SKM-1 treated with dmso at 0.1 percent for 144 hours (cell line): ENCODE data around the gene ABCC5.

Source experiments
- DNase-seq: peaks from one replicate; lab custom pipeline; 2025; ENCODE audit not compliant: unreplicated experiment; lab: John Stamatoyannopoulos, UW

The ABCC5 gene

GRCh38 chr3:183981990-183982644 is 35.6 kb downstream of the ABCC5 start:
- no peak for DNase-seq

GRCh38 chr3:183980403-183980802 is 37.3 kb downstream of the ABCC5 start:
- DNase-seq: no peak

- DNase-seq: no peak
Observed at GRCh38 chr3:183975981-183976662, 41.6 kb downstream of the ABCC5 start.

- DNase-seq: no peak
Observed at GRCh38 chr3:183968666-183969245, 48.9 kb downstream of the ABCC5 start.

GRCh38 chr3:183967693-183968092 is 50.0 kb downstream of the ABCC5 start:
- no peak for DNase-seq

GRCh38 chr3:183966361-183966791 is 51.3 kb downstream of the ABCC5 start:
- no peak for DNase-seq

GRCh38 chr3:183962807-183963206 is 54.9 kb downstream of the ABCC5 start:
- no peak for DNase-seq

- no peak for DNase-seq
Observed at GRCh38 chr3:183959214-183959613, 58.5 kb downstream of the ABCC5 start.

- no peak for DNase-seq
Observed at GRCh38 chr3:183958775-183959174, 58.9 kb downstream of the ABCC5 start.

GRCh38 chr3:183958226-183958625 is 59.5 kb downstream of the ABCC5 start:
- DNase-seq: no peak

GRCh38 chr3:183954875-183955274 is 62.8 kb downstream of the ABCC5 start:
- DNase-seq: no peak

- DNase-seq: no peak
Observed at GRCh38 chr3:183953471-183954070, 64.1 kb downstream of the ABCC5 start.

GRCh38 chr3:183951459-183951858 is 66.2 kb downstream of the ABCC5 start:
- no peak for DNase-seq

- DNase-seq: no peak
Observed at GRCh38 chr3:183949690-183950089, 68.0 kb downstream of the ABCC5 start.

- DNase-seq: no peak
Observed at GRCh38 chr3:183946037-183946436, 71.6 kb downstream of the ABCC5 start.

GRCh38 chr3:183944775-183945174 is 72.9 kb downstream of the ABCC5 start:
- no peak for DNase-seq

GRCh38 chr3:183943739-183944138 is 73.9 kb downstream of the ABCC5 start:
- no peak for DNase-seq

- DNase-seq: no peak
Observed at GRCh38 chr3:183941216-183941615, 76.5 kb downstream of the ABCC5 start.

- DNase-seq: no peak
Observed at GRCh38 chr3:183937601-183938286, 79.9 kb downstream of the ABCC5 start.

- DNase-seq: no peak
Observed at GRCh38 chr3:183933160-183933559, 84.5 kb downstream of the ABCC5 start.

GRCh38 chr3:183931881-183932280 is 85.8 kb downstream of the ABCC5 start:
- no peak for DNase-seq
